GM12801 (cell line): Measurements from ENCODE around the gene OR4D6.

ENCODE experiments used
- CTCF ChIP-seq: IDR thresholded peaks from one replicate; pipeline ENCODE4 v1.5.1; 2011; ENCODE audit warnings: control low read depth; ENCODE audit not compliant: insufficient read length; ENCODE audit errors: extremely low read depth

OR4D6 gene

GRCh38 chr11:59426361-59427067, 30.2 kb upstream of the OR4D6 start, which contains the start of gene OR5A2:
Gene OR5A2 (minus strand): TSS chr11:59426413. CDS start chr11:59422953, 3,460 bp downstream.
- TF ChIP-seq CTCF, result no peak

- TF ChIP-seq CTCF, result no peak
These were observed 29.7 kb upstream of the OR4D6 start for GRCh38 chr11:59427068-59427382.

- TF ChIP-seq CTCF, result no peak
These were observed 26.7 kb upstream of the OR4D6 start for GRCh38 chr11:59429924-59430516.

DNA sequence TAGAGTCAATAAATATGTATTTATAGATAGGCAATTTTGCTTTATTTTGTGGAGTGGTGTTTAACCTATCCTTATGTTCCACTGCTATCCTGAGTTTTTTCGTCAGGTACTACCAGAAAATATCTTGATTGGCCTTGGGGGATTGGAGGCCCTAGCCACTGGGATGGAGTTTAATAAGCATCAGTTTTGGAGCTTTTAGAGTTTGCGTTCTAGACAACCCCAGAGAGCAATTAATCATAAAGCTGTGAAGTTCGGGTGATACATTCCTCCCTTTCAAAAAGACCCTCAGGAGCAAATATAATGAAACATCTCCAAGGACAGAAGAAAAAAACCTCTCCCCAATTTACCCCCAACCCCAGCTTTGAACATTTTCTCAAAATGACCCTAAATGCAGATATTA, 20.6 kb upstream of the OR4D6 start, which contains the start of gene OR5A1:
TSS of gene OR5A1 (plus strand) at position 301 of the 400 bp plus-strand sequence. CDS start 6,700 bp downstream, outside the sequence.
- TF ChIP-seq CTCF, result no peak

DNA sequence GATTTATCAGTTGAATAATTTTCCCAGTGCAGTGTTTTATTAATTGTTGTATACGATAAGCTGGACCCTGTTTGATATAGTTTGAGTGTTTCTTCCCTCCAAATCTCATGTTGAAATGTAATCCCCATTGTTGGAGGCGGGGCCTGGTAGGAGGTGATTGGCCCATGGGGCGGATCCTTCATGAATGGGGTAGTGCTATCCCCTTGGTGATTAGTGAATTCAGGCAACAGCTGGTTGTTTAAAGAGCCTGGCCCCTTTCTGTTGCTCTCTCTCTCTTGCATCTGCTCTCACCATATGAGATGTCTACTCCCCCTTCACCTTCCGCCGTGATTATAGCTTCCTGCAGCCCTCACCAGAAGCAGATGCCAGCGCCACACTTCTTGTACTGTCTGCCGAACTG, 19.0 kb upstream of the OR4D6 start:
- TF ChIP-seq CTCF, result no peak

- no peak for TF ChIP-seq CTCF
These were observed 8.3 kb upstream of the OR4D6 start for GRCh38 chr11:59448484-59448883.

- TF ChIP-seq CTCF, result no peak
These were observed 3.2 kb downstream of the OR4D6 start for GRCh38 chr11:59459916-59460315.
